Measurements from ENCODE around the gene PPIP5K2. TPM values are rescaled to one million over a fixed set of nuclear protein-coding genes. Genes with fewer than 3 reads are reported as not detected.
"Not testable (repeated sequence)": the region's sequence is repeated elsewhere in the genome, so short reads cannot be mapped to it uniquely, and the experiment has no call there.

PPIP5K2 gene
- total RNA-seq, 1 donor, result 78.5 TPM

GRCh38 chr5:103135461-103135860, 15.4 kb downstream of the PPIP5K2 start:
- DNase-seq (ENCODE audit: insufficient read length, low spot score, missing footprints), result no peak
- Histone ChIP-seq H3K36me3 (ENCODE audit: insufficient read depth, low read length) (peaks cover 13% of the 10 kb centered on the region), H3K9me3 (ENCODE audit: low read depth, low read length) (no peaks in the 10 kb centered on the region), H3K79me2 (ENCODE audit: insufficient read depth, low read length) (no peaks in the 10 kb centered on the region), H4K20me1 (ENCODE audit: insufficient read depth, low read length) (no peaks in the 10 kb centered on the region), H3K4me3 (ENCODE audit: insufficient read depth, low read length) (no peak overlapping the region), H3K4me1 (ENCODE audit: insufficient read depth, low read length) (peaks cover 4% of the 10 kb centered on the region), H3K27ac (ENCODE audit: low read depth, low read length) (no peak overlapping the region), H2AFZ (ENCODE audit: low read length) (no peak overlapping the region), H3K4me2 (ENCODE audit: insufficient read depth, low read length) (no peak overlapping the region), H3K27me3 (ENCODE audit: insufficient read depth, low read length) (no peaks in the 10 kb centered on the region)
- no peak for TF ChIP-seq CTCF (IDR thresholded peaks at IDR 0.05; ENCODE audit: extremely low read depth, low read depth, low read length)

GRCh38 chr5:103138202-103138690, 18.1 kb downstream of the PPIP5K2 start:
- Histone ChIP-seq H3K9me3 (ENCODE audit: low read depth, low read length) (no peaks in the 10 kb centered on the region), H4K20me1 (ENCODE audit: insufficient read depth, low read length) (no peaks in the 10 kb centered on the region), H3K4me1 (ENCODE audit: insufficient read depth, low read length) (no peaks in the 10 kb centered on the region), H3K4me3 (ENCODE audit: insufficient read depth, low read length) (no peak overlapping the region), H3K79me2 (ENCODE audit: insufficient read depth, low read length) (no peaks in the 10 kb centered on the region), H3K36me3 (ENCODE audit: insufficient read depth, low read length) (peaks cover 13% of the 10 kb centered on the region), H3K27me3 (ENCODE audit: insufficient read depth, low read length) (no peaks in the 10 kb centered on the region), H3K4me2 (ENCODE audit: insufficient read depth, low read length) (no peak overlapping the region), H2AFZ (ENCODE audit: low read length) (no peak overlapping the region), H3K27ac (ENCODE audit: low read depth, low read length) (no peak overlapping the region)
- TF ChIP-seq CTCF (IDR thresholded peaks at IDR 0.05; ENCODE audit: extremely low read depth, low read depth, low read length), result no peak
- DNase-seq (ENCODE audit: insufficient read length, low spot score, missing footprints), result no peak

GRCh38 chr5:103139264-103139865, 19.3 kb downstream of the PPIP5K2 start:
- peaks cover 13% of the 10 kb centered on the region for H3K36me3 ChIP-seq (ENCODE audit: insufficient read depth, low read length)
- no peaks in the 10 kb centered on the region for H3K4me1 ChIP-seq (ENCODE audit: insufficient read depth, low read length)
- no peaks in the 10 kb centered on the region for H3K9me3 ChIP-seq (ENCODE audit: low read depth, low read length)
- no peaks in the 10 kb centered on the region for H3K27me3 ChIP-seq (ENCODE audit: insufficient read depth, low read length)
- H2AFZ ChIP-seq (ENCODE audit: low read length), result no peak overlapping the region
- no peaks in the 10 kb centered on the region for H3K79me2 ChIP-seq (ENCODE audit: insufficient read depth, low read length)
- no peaks in the 10 kb centered on the region for H4K20me1 ChIP-seq (ENCODE audit: insufficient read depth, low read length)
- peak; percentile 97 for TF ChIP-seq CTCF (IDR thresholded peaks at IDR 0.05; ENCODE audit: extremely low read depth, low read depth, low read length)
- H3K4me2 ChIP-seq (ENCODE audit: insufficient read depth, low read length), result no peak overlapping the region
- H3K4me3 ChIP-seq (ENCODE audit: insufficient read depth, low read length), result no peak overlapping the region
- no peak overlapping the region for H3K27ac ChIP-seq (ENCODE audit: low read depth, low read length)
- DNase-seq (ENCODE audit: insufficient read length, low spot score, missing footprints), result peak; percentile 96

- not testable (repeated sequence) for H3K4me3 ChIP-seq (ENCODE audit: insufficient read depth, low read length); H3K4me2 ChIP-seq (ENCODE audit: insufficient read depth, low read length); H3K79me2 ChIP-seq (ENCODE audit: insufficient read depth, low read length); DNase-seq (ENCODE audit: insufficient read length, low spot score, missing footprints); H3K27ac ChIP-seq (ENCODE audit: low read depth, low read length); H3K9me3 ChIP-seq (ENCODE audit: low read depth, low read length); H2AFZ ChIP-seq (ENCODE audit: low read length); H3K27me3 ChIP-seq (ENCODE audit: insufficient read depth, low read length); H3K4me1 ChIP-seq (ENCODE audit: insufficient read depth, low read length); H4K20me1 ChIP-seq (ENCODE audit: insufficient read depth, low read length)
- peaks cover 17% of the 10 kb centered on the region for H3K36me3 ChIP-seq (ENCODE audit: insufficient read depth, low read length)
Observed at GRCh38 chr5:103142132-103142531, 22.0 kb downstream of the PPIP5K2 start.
